Medulla oblongata (tissue), 1 donor: ENCODE results near the gene DYNLRB2.

Source experiments
- DNase-seq: peaks from one replicate; pipeline ENCODE4 v3.0.0-alpha.2; 2015; ENCODE audit errors: extremely low spot score

DYNLRB2 gene

DNA sequence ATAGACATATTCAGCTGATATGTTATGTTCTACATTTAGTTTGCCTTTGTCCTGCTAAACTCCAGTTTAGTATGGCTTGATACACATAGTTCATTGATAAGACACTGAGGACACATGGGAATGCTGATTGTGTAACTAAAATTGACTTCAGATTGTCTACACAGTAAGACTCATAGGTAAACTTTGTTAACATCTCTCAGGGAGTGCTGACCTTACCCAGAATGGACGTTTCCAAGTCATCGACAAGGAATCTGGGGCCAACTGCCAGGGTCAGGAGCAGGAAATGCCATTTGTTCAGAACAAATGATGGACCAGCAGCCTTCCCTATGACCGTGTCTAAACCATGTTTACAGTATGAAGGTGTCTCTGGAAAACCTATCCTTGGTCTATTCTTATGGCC, 58.7 kb downstream of the DYNLRB2 start:
- DNase-seq: no peak
